Activated CD4-positive, alpha-beta T cell treated with anti-CD3 and anti-CD28 coated beads, Interleukin-2, amount 50 U/mL, for 24 hours (primary cell): ENCODE measurements around the gene TSACC.

ENCODE experiments used
- DNase-seq, 2 donors: peaks; one replicate each; pipeline ENCODE4 v3.0.0-alpha.2; 2020; ENCODE audit warnings: low read depth in 1 of 2, low spot score in 1 of 2

The TSACC gene

DNA sequence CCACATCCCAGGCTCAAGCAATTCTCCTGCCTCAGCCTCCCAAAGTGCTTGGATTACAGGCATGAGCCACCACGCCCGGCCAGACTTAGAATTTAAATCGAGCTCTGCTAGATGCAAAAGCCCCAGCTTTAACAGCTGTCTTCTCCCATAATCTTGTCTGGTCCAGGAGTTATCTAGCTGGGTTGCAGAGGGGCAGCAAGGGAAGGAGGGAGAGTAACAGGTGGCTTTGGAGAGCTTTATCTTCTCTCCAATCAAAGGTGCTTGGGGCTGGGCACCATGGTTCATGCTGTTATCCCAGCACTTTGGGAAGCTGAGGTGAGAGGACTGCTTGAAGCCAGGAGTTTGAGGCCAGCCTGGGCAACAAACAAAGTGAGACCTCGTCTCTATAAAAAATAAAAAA is 34.5 kb downstream of the TSACC start:
- DNase-seq, result no peak

DNA sequence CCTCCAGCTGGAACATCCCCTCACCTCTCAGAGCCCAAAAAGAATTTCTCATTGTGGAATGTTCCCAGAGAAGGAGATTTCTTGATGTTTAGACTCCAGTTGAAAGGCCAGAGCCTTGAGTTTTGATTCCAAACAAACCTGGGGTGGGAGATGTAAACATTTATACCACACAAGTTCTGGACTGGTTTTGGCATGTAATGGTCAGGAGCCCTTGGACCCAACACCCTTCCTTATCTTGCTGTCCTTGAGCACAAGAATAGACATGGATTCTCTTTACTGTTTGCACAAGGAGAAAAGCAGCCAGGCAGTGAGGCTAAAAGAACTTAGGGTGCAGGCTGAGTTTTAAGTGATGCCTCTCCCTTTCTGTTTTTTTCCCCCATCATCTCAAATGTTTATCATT is 35.2 kb downstream of the TSACC start:
- DNase-seq, result no peak

- no peak for DNase-seq
Measured at GRCh38 chr1:156376146-156376545, 37.8 kb downstream of the TSACC start.

- DNase-seq, result no peak
Measured at GRCh38 chr1:156376958-156377919, 38.9 kb downstream of the TSACC start.

DNA sequence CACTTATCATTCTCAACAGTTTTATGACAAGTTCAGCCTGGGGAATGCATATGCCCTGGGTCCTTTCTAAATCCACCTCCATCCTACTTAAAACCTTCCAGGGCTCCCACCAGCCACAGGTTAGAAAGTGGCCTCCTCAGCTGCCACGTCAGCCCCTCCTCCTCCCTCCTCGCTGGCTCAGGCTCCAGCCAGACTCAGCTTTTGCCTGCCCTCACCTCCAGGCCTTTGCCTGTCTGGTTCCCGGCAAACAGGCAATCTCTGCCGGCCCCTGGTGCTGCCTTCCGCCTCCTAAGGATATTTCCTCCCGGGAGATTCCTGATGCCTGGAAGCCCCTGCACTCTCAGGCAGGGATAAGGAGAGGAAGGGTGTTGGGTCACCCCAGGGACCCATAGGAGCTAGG is 40.2 kb downstream of the TSACC start:
- no peak for DNase-seq

DNA sequence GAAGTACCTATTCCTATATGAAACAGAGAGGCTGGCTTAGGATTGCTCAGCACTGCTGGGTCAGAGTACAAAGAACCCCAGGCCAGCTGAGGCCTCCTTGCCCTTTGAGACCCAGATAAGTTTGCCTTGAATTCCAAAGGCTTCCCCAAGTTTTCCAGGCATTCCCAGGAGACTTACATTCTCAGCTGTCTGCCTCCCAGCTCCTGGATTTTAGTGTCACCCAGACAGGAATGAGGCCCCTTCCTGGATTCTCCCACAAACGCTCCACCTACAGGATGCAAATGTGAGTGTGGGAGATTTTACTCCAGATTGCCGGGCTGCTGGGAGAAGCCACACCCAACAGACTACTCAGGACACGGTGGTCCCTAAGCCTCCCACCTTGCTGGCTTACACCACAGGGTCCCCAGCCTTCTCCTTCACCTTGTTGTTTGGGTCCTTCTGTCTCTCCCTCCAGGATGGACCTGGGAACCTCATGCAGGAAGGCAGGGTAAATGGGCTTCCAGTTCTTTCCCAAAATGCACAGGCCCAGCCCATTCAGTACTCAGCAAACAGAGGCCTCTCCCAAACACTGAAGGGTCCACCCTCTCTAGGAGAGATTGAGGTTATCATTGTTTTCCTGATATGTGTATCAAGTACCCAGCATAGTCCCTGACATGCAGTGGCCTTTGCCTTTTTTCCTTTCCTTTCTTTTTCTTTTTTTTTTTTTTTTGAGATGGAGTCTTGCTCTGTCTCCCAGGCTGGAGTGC is 41.3 kb downstream of the TSACC start:
- DNase-seq, result no peak

DNA sequence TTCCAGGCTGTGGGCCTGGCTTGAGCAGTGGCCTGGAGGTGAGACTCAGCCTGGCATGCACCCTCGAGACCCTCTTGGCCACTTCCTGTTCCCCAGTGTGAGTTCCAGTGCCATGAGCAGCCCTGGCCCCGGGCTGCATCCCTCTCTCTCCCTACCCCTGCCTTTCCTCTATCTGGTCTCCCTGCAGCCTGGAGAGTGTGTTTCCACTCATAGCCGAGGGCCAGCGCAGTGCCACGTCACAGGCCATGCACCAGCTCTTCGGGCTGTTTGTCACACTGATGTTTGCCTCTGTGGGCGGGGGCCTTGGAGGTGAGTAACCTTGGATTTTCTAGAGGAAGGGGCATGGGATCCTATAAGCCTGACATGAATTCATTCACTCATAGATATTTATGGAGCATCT is 44.2 kb downstream of the TSACC start:
- DNase-seq, result no peak

- peak; percentile 27 to 53 for DNase-seq
Measured at GRCh38 chr1:156383023-156383422, 44.7 kb downstream of the TSACC start.

GRCh38 chr1:156384007-156384406 is 45.7 kb downstream of the TSACC start:
- no peak for DNase-seq

DNA sequence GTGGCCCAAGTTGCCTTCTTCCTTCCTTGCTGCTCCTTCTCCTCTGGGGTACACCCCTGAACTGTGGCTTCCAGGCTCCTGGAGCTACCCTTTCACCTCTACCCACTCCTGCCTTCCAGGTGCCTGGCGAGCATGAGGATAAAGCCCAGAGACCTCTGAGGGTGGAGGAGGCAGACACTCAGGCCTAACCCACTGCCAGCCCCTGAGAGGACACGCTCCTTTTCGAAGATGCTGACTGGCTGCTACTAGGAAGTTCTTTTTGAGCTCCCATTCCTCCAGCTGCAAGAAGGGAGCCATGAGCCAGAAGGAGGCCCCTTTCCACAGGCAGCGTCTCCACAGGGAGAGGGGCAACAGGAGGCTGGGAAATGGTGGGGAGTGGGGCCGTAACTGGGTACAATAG is 46.3 kb downstream of the TSACC start:
- DNase-seq, result no peak

GRCh38 chr1:156385534-156386031 is 47.3 kb downstream of the TSACC start:
- peak; percentile 61 to 65 for DNase-seq

DNA sequence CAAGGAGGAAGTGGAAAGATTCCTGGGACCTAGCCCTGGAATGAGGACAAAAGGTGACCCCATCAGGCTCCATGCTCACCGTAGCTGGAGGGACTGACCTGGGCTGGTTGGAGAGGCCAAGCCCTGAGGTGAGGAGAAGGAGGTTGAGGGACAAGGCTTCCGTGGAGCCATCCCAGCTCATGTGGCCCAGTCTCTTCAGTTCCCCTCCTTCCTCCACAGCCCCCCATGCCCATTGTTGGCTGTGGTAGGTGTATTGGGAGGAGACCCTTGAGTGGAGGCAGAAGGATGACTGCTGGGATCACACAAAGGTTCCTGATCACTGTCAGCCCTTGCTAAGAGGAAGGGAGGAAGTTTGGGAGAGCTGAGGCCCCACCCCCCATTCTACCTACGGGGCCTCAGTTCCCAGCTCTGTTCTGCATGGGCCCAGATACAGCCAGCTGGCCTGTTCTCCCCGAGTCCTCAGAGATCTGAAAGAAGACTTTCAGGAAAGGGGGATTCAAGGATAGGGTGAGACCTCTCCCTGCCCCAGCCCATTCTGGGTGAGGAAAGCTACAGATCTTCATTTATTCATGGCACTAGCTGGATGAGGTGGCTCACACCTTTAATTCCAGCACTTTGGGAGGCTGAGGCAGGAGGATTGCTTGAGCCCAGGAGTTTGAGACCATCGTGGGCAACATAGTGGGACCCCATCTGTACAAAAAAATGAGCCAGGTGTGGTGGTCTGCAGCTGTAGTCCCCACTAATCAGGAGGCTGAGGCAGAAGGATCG is 48.0 kb downstream of the TSACC start:
- DNase-seq, result no peak

GRCh38 chr1:156386949-156387869 is 48.9 kb downstream of the TSACC start:
- DNase-seq, result no peak

DNA sequence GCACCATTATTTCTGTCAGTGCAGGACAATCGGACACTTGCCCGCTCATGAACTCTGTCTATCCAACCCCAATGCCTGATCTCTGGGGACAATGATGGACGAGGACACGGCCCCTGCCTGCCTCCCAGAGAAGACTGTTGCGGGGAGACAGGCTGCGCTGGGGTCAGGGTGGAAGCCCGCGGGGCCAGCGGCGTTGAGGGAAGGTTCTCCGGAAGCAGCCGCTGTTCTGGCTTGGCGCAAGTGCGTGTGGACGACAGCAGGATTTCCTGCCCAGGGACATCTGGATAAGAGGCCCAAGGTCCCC is 49.5 kb downstream of the TSACC start:
- no peak for DNase-seq

GRCh38 chr1:156388174-156389137 is 50.1 kb downstream of the TSACC start:
- DNase-seq, result no peak

DNA sequence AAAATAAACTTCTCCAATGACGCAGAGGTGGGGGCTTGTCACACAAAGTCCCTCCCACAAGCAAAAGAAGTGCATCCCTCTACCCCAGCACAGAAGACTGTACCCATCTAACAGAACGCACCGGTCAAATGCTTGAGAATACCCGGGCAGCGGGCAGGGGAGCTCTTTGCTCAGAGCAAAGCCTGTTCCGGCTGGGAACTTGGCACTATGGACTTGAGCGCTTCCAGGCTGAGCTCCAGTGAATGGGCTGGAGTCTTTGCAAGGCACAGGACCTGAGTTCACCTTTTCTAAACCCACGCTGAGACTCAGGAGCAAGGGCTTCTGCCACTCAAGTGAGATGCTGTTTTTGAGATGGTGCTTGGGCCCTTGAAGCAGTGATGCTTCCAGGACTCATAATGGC is 51.0 kb downstream of the TSACC start:
- no peak for DNase-seq

DNA sequence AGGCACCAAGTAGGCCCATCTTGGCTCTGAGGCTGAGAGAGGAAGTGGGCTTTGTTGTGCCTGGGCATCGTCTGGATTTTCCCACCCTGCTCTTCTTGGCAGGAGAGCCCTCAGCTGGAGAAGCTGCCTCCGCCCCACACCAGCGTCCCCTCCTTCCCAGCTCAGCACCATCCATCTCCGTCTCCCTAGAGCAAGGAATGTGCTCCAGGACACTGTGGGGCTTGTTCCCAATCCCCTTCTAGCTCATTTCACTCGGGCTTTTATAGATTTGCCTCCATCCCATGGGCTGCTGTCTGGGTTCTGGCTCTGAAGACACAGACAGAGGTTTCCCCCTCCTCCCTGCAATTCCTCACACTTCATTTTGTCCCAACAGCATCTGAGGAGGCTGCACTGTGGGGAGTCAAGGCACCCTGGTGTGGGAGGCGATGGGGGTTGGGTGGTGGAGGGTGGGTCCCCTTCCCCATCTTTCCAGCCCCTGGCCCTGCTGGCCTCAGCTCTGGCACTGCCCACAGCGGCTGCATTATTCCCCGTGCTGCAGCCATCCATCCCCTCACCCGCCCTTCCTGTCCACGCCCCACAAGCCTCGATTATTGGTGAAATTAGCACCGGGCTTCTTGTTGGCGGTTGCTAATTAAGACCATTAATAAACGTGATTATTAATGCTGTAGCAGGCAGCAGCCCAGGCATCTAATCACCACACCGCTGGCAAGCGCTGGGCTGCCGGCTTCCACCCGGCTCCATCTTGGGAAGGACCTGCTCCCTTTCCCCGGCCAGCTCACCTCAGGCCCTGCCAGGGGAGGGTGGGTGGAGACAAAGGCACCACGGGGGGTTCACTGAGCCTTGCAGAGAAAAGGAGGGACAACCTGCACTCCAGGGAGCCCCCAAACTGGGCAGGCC is 52.4 kb downstream of the TSACC start:
- DNase-seq, result no peak

DNA sequence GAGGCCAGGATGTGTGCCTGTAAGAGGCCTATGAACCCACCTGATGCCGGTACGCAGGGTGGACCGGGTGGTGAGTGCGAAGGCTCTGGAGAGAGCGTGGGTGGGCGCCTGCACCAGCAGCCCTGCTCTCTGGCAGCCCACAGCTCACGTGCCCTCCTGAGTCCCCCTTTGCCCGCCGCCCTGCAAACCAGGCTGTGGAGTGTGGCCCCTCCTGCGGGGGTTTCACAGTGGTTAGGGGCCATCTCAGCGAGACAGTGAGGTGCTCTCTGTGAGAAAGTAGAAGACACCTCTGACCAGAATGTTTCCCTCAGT is 53.0 kb downstream of the TSACC start:
- no peak for DNase-seq

DNA sequence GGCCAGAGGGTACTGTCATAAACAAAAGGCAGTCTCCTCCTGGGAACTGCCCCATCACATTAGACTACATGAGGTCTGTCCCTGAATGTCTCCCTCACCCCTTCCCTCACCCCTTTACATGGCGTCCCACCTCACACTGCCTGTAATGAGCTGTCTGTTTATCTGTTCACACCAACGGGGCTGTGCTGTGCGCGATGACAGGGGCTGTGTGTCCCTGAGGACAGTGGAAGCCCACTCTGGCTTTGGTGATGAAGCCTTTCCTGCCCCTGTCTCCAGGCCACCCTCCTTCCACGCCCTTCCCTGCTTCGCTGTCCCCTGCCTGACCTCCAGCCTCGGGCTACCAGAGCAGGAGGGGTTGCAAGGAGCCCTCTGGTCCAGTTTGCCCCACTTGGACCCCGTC is 53.4 kb downstream of the TSACC start:
- no peak for DNase-seq
